ENCODE measurements around the gene MAP1B. TPM values are rescaled to one million over a fixed set of nuclear protein-coding genes. Genes with fewer than 3 reads are reported as not detected.

MAP1B gene
- polyA plus RNA-seq, 1 donor from 2014 or later: 234 TPM

DNA sequence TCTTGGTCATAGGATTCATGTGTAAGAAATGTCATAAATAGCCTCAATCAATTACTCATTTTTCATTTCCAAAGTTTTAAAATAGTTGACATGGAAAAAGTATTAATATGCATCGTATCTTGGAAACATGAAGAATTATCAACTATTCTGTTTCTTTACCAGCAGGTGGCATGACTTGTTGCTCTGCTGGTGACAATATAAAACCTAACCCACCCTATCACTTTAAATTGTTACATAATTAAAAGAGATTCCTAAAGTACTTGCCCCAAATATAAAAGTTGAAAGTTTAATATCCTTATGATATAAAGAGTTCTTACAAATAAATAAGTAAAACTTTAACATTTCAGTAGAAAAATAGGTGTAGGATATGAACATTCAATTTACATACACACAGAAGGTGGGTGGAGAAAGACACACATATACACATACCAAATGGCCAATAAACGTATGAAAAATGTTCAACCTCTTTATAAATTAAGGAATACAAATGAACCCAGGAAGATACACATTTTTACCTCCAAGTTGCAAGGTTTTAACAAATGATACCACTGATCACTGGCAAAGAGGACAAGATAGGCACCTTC, 30.6 kb downstream of the MAP1B start:
- no peak overlapping the region for H3K4me3 ChIP-seq (ENCODE audit: low read length)
- H3K27ac ChIP-seq (ENCODE audit: low read length): no peak overlapping the region
- H3K9ac ChIP-seq (ENCODE audit: low read length): no peak overlapping the region
- H2AFZ ChIP-seq (ENCODE audit: low read depth, low read length): no peak overlapping the region
- TF ChIP-seq, protein P1, sequence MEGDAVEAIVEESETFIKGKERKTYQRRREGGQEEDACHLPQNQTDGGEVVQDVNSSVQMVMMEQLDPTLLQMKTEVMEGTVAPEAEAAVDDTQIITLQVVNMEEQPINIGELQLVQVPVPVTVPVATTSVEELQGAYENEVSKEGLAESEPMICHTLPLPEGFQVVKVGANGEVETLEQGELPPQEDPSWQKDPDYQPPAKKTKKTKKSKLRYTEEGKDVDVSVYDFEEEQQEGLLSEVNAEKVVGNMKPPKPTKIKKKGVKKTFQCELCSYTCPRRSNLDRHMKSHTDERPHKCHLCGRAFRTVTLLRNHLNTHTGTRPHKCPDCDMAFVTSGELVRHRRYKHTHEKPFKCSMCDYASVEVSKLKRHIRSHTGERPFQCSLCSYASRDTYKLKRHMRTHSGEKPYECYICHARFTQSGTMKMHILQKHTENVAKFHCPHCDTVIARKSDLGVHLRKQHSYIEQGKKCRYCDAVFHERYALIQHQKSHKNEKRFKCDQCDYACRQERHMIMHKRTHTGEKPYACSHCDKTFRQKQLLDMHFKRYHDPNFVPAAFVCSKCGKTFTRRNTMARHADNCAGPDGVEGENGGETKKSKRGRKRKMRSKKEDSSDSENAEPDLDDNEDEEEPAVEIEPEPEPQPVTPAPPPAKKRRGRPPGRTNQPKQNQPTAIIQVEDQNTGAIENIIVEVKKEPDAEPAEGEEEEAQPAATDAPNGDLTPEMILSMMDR (IDR thresholded peaks at IDR 0.05; ENCODE audit: poor library complexity, severe bottlenecking): peak; percentile 42
- TF ChIP-seq, protein P2, sequence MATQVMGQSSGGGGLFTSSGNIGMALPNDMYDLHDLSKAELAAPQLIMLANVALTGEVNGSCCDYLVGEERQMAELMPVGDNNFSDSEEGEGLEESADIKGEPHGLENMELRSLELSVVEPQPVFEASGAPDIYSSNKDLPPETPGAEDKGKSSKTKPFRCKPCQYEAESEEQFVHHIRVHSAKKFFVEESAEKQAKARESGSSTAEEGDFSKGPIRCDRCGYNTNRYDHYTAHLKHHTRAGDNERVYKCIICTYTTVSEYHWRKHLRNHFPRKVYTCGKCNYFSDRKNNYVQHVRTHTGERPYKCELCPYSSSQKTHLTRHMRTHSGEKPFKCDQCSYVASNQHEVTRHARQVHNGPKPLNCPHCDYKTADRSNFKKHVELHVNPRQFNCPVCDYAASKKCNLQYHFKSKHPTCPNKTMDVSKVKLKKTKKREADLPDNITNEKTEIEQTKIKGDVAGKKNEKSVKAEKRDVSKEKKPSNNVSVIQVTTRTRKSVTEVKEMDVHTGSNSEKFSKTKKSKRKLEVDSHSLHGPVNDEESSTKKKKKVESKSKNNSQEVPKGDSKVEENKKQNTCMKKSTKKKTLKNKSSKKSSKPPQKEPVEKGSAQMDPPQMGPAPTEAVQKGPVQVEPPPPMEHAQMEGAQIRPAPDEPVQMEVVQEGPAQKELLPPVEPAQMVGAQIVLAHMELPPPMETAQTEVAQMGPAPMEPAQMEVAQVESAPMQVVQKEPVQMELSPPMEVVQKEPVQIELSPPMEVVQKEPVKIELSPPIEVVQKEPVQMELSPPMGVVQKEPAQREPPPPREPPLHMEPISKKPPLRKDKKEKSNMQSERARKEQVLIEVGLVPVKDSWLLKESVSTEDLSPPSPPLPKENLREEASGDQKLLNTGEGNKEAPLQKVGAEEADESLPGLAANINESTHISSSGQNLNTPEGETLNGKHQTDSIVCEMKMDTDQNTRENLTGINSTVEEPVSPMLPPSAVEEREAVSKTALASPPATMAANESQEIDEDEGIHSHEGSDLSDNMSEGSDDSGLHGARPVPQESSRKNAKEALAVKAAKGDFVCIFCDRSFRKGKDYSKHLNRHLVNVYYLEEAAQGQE (IDR thresholded peaks at IDR 0.05; ENCODE audit: borderline replicate concordance): no peak
- peak; percentile 21 for TF ChIP-seq RAD21 (conservative IDR thresholded peaks at IDR 0.05)
- no peaks in the 10 kb centered on the region for H3K27me3 ChIP-seq (ENCODE audit: insufficient read depth, low read depth, low read length)
- H3F3A ChIP-seq (ENCODE audit: insufficient read depth, low read length, poor library complexity, severe bottlenecking): peaks cover 15% of the 10 kb centered on the region
- no peaks in the 10 kb centered on the region for H3K9me2 ChIP-seq (ENCODE audit: insufficient read depth, low read length)
- no peak overlapping the region for H3K4me2 ChIP-seq (ENCODE audit: low read length)
- peaks cover 100% of the 10 kb centered on the region for H4K20me1 ChIP-seq (ENCODE audit: insufficient read depth)
- peaks cover 98% of the 10 kb centered on the region for H3K79me2 ChIP-seq (replicated peaks; ENCODE audit: insufficient read depth, low read length)
- peaks cover 36% of the 10 kb centered on the region for H3K36me3 ChIP-seq (ENCODE audit: insufficient read depth, low read length)
- no peaks in the 10 kb centered on the region for H3K9me3 ChIP-seq (ENCODE audit: low read length)

DNA sequence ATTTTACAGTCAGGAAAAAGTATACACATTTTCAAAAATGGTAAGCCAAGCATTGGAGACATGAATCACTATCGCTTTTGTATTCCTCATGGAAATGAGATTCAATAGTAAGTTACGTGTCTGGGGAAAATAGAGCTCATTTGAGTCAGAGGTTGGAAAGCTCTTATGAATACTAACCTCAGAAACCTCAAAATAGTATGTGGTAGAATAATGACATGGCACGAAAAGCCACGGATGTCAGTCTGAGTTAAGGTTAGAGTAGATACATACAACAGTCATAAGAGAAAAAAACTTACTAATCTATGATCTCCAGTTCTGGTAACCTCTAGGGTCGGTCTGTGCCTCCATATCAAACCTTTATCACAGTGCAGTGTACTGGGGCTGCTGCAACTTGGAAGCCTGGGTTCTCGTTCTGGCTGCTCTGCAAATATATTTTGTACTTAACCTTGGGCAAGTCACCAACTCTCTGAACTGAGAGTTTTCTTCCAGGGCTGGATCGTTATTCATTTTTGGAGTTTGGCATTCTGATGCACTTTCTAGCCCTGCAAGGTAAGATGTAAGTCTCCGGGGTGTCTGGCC, 31.8 kb downstream of the MAP1B start:
- Histone ChIP-seq H3K9me2 (ENCODE audit: insufficient read depth, low read length) (no peaks in the 10 kb centered on the region), H3K9ac (ENCODE audit: low read length) (no peak overlapping the region), H3K4me3 (ENCODE audit: low read length) (no peak overlapping the region), H3K27me3 (ENCODE audit: insufficient read depth, low read depth, low read length) (no peaks in the 10 kb centered on the region), H3K9me3 (ENCODE audit: low read length) (no peaks in the 10 kb centered on the region), H3K79me2 (replicated peaks; ENCODE audit: insufficient read depth, low read length) (peaks cover 98% of the 10 kb centered on the region), H4K20me1 (ENCODE audit: insufficient read depth) (peaks cover 100% of the 10 kb centered on the region), H3K27ac (ENCODE audit: low read length) (no peak overlapping the region), H2AFZ (ENCODE audit: low read depth, low read length) (no peak overlapping the region), H3K36me3 (ENCODE audit: insufficient read depth, low read length) (peaks cover 37% of the 10 kb centered on the region), H3K4me2 (ENCODE audit: low read length) (no peak overlapping the region), H3F3A (ENCODE audit: insufficient read depth, low read length, poor library complexity, severe bottlenecking) (peaks cover 15% of the 10 kb centered on the region)
- TF ChIP-seq MXI1 (conservative IDR thresholded peaks at IDR 0.05; ENCODE audit: poor library complexity, severe bottlenecking) (no peak), POLR2AphosphoS5 (IDR thresholded peaks at IDR 0.05) (no peak), EZH2 (IDR thresholded peaks at IDR 0.05; ENCODE audit: borderline replicate concordance, insufficient read depth, low read length, poor library complexity, severe bottlenecking) (no peak), EP300 (conservative IDR thresholded peaks at IDR 0.05; ENCODE audit: poor library complexity, severe bottlenecking) (no peak), RAD21 (conservative IDR thresholded peaks at IDR 0.05) (no peak), SMC3 (conservative IDR thresholded peaks at IDR 0.05; ENCODE audit: poor library complexity) (no peak), TAF1 (IDR thresholded peaks at IDR 0.05; ENCODE audit: low read depth) (no peak)
- TF ChIP-seq, protein P1 (IDR thresholded peaks at IDR 0.05; ENCODE audit: poor library complexity, severe bottlenecking): no peak
- TF ChIP-seq, protein P2 (IDR thresholded peaks at IDR 0.05; ENCODE audit: borderline replicate concordance): no peak
